H1 (cell line): ENCODE data around the gene PARD6A. TPM values are rescaled to one million over a fixed set of nuclear protein-coding genes. Genes with fewer than 3 reads are reported as not detected.

Experiments used
- CTCF ChIA-PET: fragments of 300-600 bp; sonication (Branson Sonifier 250); formaldehyde crosslinking; loops from one replicate; lab custom pipeline; 2021; ENCODE audit not compliant: partially characterized antibody; lab: Charles Lee
- POLR2A ChIA-PET: fragments of 300-600 bp; sonication (Branson Sonifier 250); formaldehyde crosslinking; loops from one replicate; lab custom pipeline; 2021; ENCODE audit warnings: inconsistent platforms; ENCODE audit not compliant: partially characterized antibody; lab: Charles Lee
- DNase-seq, 2 experiments: peaks; one replicate each; pipeline versions ENCODE4 v3.0.0 to v3.0.0-alpha.2; 2010 to 2022; ENCODE audit warnings: low spot score in 2 of 2, low read depth in 1 of 2, mixed read lengths in 1 of 2
- FAIRE-seq: peaks from 2 replicates; lab custom pipeline; 2011; peaks lifted over from hg19 to GRCh38; lab: Jason Lieb, UNC
- H2AFZ ChIP-seq: 2 replicates; pipeline ENCODE4 v1.8.1; 2012; ENCODE audit warnings: low read length, inconsistent platforms
- H2AK5ac ChIP-seq: 2 replicates; pipeline ENCODE4 v1.6.1; 2013; ENCODE audit warnings: low read depth, low read length
- H2BK120ac ChIP-seq: replicated peaks from 2 replicates; pipeline ENCODE3; 2013; ENCODE audit warnings: low read depth, low read length, inconsistent platforms
- H2BK12ac ChIP-seq: 2 replicates; pipeline ENCODE4 v1.6.1; 2013; ENCODE audit warnings: low read depth, low read length
- H2BK15ac ChIP-seq: 2 replicates; pipeline ENCODE4 v1.6.1; 2013; ENCODE audit warnings: low read length
- H2BK20ac ChIP-seq: 2 replicates; pipeline ENCODE4 v1.6.1; 2013; ENCODE audit warnings: low read length
- H2BK5ac ChIP-seq: 2 replicates; pipeline ENCODE4 v1.6.1; 2013; ENCODE audit warnings: low read depth, low read length
- H3K14ac ChIP-seq: 2 replicates; pipeline ENCODE4 v1.6.1; 2013; ENCODE audit warnings: inconsistent platforms; ENCODE audit not compliant: insufficient read length
- H3K18ac ChIP-seq: 2 replicates; pipeline ENCODE4 v1.6.1; 2013; ENCODE audit warnings: low read length; ENCODE audit errors: extremely low read depth
- H3K23ac ChIP-seq: 2 replicates; pipeline ENCODE4 v1.6.1; 2013; ENCODE audit warnings: inconsistent platforms; ENCODE audit not compliant: insufficient read length
- H3K23me2 ChIP-seq: 2 replicates; pipeline ENCODE4 v1.6.1; 2013; ENCODE audit warnings: low read depth, low read length
- H3K27ac ChIP-seq: 2 replicates; pipeline ENCODE4 v1.6.1; 2011; ENCODE audit warnings: low read depth, low read length, inconsistent platforms
- H3K27me3 ChIP-seq, 4 experiments: replicated peaks in 1 of 4; 1 replicate in 1 of 4; 2 replicates in 3 of 4; pipeline versions ENCODE4 v1.6.1 to v1.8.1; 2011 to 2013; ENCODE audit warnings: low read length in 3 of 4, mild to moderate bottlenecking in 3 of 4, inconsistent platforms in 2 of 4, mixed read lengths in 2 of 4, moderate library complexity in 1 of 4; ENCODE audit not compliant: control insufficient read depth in 3 of 4, insufficient read depth in 3 of 4; ENCODE audit errors: extremely low read depth in 1 of 4
- H3K36me3 ChIP-seq, 4 experiments: 2 replicates each; pipeline versions ENCODE4 v1.6.1 to v1.8.1; 2011 to 2013; ENCODE audit warnings: mild to moderate bottlenecking in 4 of 4, low read length in 3 of 4, moderate library complexity in 2 of 4, control low read depth in 1 of 4, inconsistent platforms in 1 of 4; ENCODE audit not compliant: insufficient read depth in 4 of 4, control insufficient read depth in 2 of 4
- H3K4ac ChIP-seq: replicated peaks from 2 replicates; pipeline ENCODE3; 2013; ENCODE audit warnings: low read length, low read depth, mixed read lengths, inconsistent platforms; ENCODE audit not compliant: insufficient read length
- H3K4me1 ChIP-seq, 4 experiments: replicated peaks in 1 of 4; 1 replicate in 1 of 4; 2 replicates in 3 of 4; pipeline versions ENCODE4 v1.6.1 to v1.8.1; 2011 to 2013; ENCODE audit warnings: low read length in 3 of 4, inconsistent platforms in 2 of 4, mixed read lengths in 1 of 4; ENCODE audit not compliant: insufficient read depth in 4 of 4, control insufficient read depth in 3 of 4
- H3K4me2 ChIP-seq, 2 experiments: 2 replicates each; pipeline versions ENCODE4 v1.6.1 to v1.8.1; 2011 to 2013; ENCODE audit warnings: low read depth in 2 of 2, low read length in 2 of 2, control low read depth in 1 of 2, inconsistent platforms in 1 of 2, mild to moderate bottlenecking in 1 of 2; ENCODE audit not compliant: insufficient read depth in 1 of 2
- H3K4me3 ChIP-seq, 4 experiments: fragments of 200-600, 300-600 bp in 1 of 4; sonication (generic), shearing (Covaris generic), sonication (Bioruptor Twin) in 1 of 4; 2 replicates each; pipeline versions ENCODE4 v1.5.1 to v1.8.1; 2011 to 2016; ENCODE audit warnings: low read length in 4 of 4, low read depth in 3 of 4, control low read depth in 2 of 4, inconsistent platforms in 2 of 4, mild to moderate bottlenecking in 2 of 4, mixed read lengths in 1 of 4, moderate library complexity in 1 of 4; ENCODE audit not compliant: insufficient read depth in 2 of 4; ENCODE audit errors: extremely low read depth in 1 of 4
- H3K56ac ChIP-seq: replicated peaks from 2 replicates; pipeline ENCODE3; 2013; ENCODE audit warnings: low read depth, mild to moderate bottlenecking, mixed read lengths, low read length, inconsistent platforms; ENCODE audit not compliant: insufficient read length
- H3K79me1 ChIP-seq: 2 replicates; pipeline ENCODE4 v1.6.1; 2013; ENCODE audit warnings: low read depth, low read length, control low read depth
- H3K79me2 ChIP-seq, 2 experiments: 2 replicates each; pipeline versions ENCODE4 v1.6.1 to v1.8.1; 2012 to 2013; ENCODE audit warnings: low read length in 2 of 2, mild to moderate bottlenecking in 2 of 2, inconsistent platforms in 1 of 2; ENCODE audit not compliant: insufficient read depth in 2 of 2, control insufficient read depth in 1 of 2
- H3K9ac ChIP-seq, 4 experiments: replicated peaks in 1 of 4; 1 replicate in 1 of 4; 2 replicates in 3 of 4; pipeline versions ENCODE4 v1.6.1 to v1.8.1; 2011 to 2013; ENCODE audit warnings: low read depth in 3 of 4, low read length in 3 of 4, control low read depth in 2 of 4, mild to moderate bottlenecking in 2 of 4, moderate library complexity in 2 of 4, inconsistent platforms in 1 of 4; ENCODE audit errors: extremely low read depth in 1 of 4
- H3K9me3 ChIP-seq, 2 experiments: 2 replicates each; pipeline versions ENCODE4 v1.6.1 to v1.8.1; 2012 to 2013; ENCODE audit warnings: mild to moderate bottlenecking in 2 of 2, moderate library complexity in 2 of 2, control low read depth in 1 of 2, inconsistent platforms in 1 of 2, low read depth in 1 of 2, low read length in 1 of 2, mixed read lengths in 1 of 2; ENCODE audit not compliant: insufficient read depth in 2 of 2
- H4K20me1 ChIP-seq, 2 experiments: replicated peaks in 1 of 2; 2 replicates each; pipeline versions ENCODE3 to v1.8.1; 2011 to 2013; ENCODE audit warnings: inconsistent platforms in 2 of 2, low read length in 2 of 2, mild to moderate bottlenecking in 1 of 2; ENCODE audit not compliant: insufficient read depth in 2 of 2, control insufficient read depth in 1 of 2
- H4K5ac ChIP-seq: 2 replicates; pipeline ENCODE4 v1.6.1; 2013; ENCODE audit warnings: low read length, low read depth, mixed read lengths, inconsistent platforms; ENCODE audit not compliant: insufficient read length
- H4K8ac ChIP-seq: 2 replicates; pipeline ENCODE4 v1.8.0; 2013; ENCODE audit warnings: mild to moderate bottlenecking, moderate library complexity, low read length, inconsistent platforms; ENCODE audit not compliant: insufficient read depth; ENCODE audit errors: extremely low read depth
- H4K91ac ChIP-seq: replicated peaks from 2 replicates; pipeline ENCODE3; 2013; ENCODE audit warnings: low read length, mixed read lengths, inconsistent platforms; ENCODE audit not compliant: insufficient read length
- BACH1 ChIP-seq: IDR thresholded peaks from 2 replicates; pipeline ENCODE4 v1.6.1; 2012; ENCODE audit warnings: low read length, improper control_type of control experiment
- BCL11A ChIP-seq, 2 experiments: IDR thresholded peaks; one replicate each; pipeline ENCODE4 v1.6.1; 2011; ENCODE audit warnings: low read depth in 2 of 2, low read length in 2 of 2, mild to moderate bottlenecking in 2 of 2
- CBX8 ChIP-seq: fragments of 300-800, 300-1000 bp; sonication (generic); IDR thresholded peaks from 2 replicates; pipeline ENCODE4 v1.7.1; 2016; ENCODE audit warnings: low read depth, low read length, borderline replicate concordance
- CHD2 ChIP-seq: IDR thresholded peaks from 2 replicates; pipeline ENCODE4 v1.6.1; 2012; ENCODE audit warnings: low read length, improper control_type of control experiment
- GTF2F1 ChIP-seq: IDR thresholded peaks from 2 replicates; pipeline ENCODE4 v1.6.1; 2012; ENCODE audit warnings: low read depth, low read length, improper control_type of control experiment, borderline replicate concordance
- PHF8 ChIP-seq: fragments of 200-600 bp; sonication (generic); conservative IDR thresholded peaks from 2 replicates; pipeline ENCODE4 v1.7.1; 2012; ENCODE audit warnings: low read depth, mild to moderate bottlenecking, inconsistent platforms, low read length, moderate library complexity
- SUZ12 ChIP-seq: fragments of 200-600 bp; sonication (generic); IDR thresholded peaks from 2 replicates; pipeline ENCODE4 v1.6.1; 2012; ENCODE audit warnings: mild to moderate bottlenecking, inconsistent platforms, low read length, moderate library complexity, mixed read lengths
- YY1 ChIP-seq: IDR thresholded peaks from 2 replicates; pipeline ENCODE4 v1.6.1; 2011; ENCODE audit warnings: low read depth, mild to moderate bottlenecking, low read length
- WGBS, 2 experiments: shearing (Covaris generic) in 1 of 2; methylation state at CpG; one replicate each; pipeline versions ENCODE4 v1.1.6 to v1.1.7; 2013 to 2015; ENCODE audit warnings: low lambda C conversion rate in 2 of 2, mixed read lengths in 2 of 2, inconsistent platforms in 1 of 2, low coverage in 1 of 2, missing lambda C conversion rate in 1 of 2; ENCODE audit not compliant: insufficient replicate concordance in 2 of 2, insufficient coverage in 1 of 2, insufficient read length in 1 of 2; ENCODE audit errors: extremely low coverage in 1 of 2, missing lambda C conversion rate in 1 of 2; 5-methylcytosine and 5-hydroxymethylcytosine counted together
- polyA plus RNA-seq, 7 experiments: library from polyadenylated mRNA; depleted of rRNA in 3 of 7; stranded (reverse) in 5 of 7; unstranded in 2 of 7; fragments of >200 nt in 5 of 7; fragments of 200-250 nt in 2 of 7; gene quantifications; 1 replicate in 5 of 7; 2 replicates in 1 of 7; 4 replicates in 1 of 7; pipeline versions ENCODE4 v1.2.1 to v1.2.3, GENCODE V29; 2011 to 2013; ENCODE audit warnings: missing spikeins in 2 of 7, mixed read lengths in 2 of 7
- total RNA-seq: library from RNA; stranded (reverse); fragmentation: NEBNext Ultra II Directional; extraction: Animal tissue kit (Norgen Biotek cat#: 25700); gene quantifications from 2 replicates; pipeline ENCODE4 v1.2.1, GENCODE V29; 2021
- TF ChIP-seq, protein P1 (sequence below): IDR thresholded peaks from 2 replicates; pipeline ENCODE4 v1.6.1; 2011; ENCODE audit warnings: low read depth, mild to moderate bottlenecking, low read length; ENCODE audit not compliant: insufficient read depth

PARD6A gene
- total and polyA plus RNA-seq, 2 of the 8 experiments (the other 6 are each of a cell fraction or from before 2014, with no cell fraction given), result 15.1 to 21.8 TPM

DNA sequence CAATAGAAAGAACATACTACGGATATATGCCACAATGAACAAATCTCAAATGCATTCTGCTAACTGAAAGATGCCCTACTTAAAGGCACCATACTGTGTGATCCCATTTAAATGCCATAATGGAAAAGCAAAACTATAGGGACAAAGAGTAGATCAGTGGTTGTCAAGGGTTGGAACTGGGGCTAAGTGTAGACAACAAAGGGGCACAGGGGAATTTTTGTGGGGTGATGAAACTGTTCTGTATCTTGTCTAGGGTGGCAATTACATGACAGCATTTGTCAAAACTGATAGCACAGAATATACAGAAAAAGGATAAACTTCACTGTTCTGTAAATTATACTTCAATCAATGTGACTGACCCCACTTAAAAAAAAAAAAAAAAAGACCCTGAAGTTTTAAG, 40.7 kb downstream of the PARD6A start:
- H3K4me3 ChIP-seq, result no peak overlapping the region
- ChIA-PET POLR2A (no interaction called here), CTCF (interaction anchor here (1.2 kb wide), 2 partner anchors 16 to 29 kb away, joined by 4 to 5 read pairs; no protein-coding TSS in a partner anchor)
- H3K9me3 ChIP-seq, result peaks cover 0 to 4% of the 10 kb centered on the region in 2 experiments; a peak in 1 of 4 replicates
- WGBS, 2 experiments, result 89% methylated on average over 1 of the region's 1 CpG; no CpG with 5 or more reads in 1 of the 2 experiments
- H3K79me1 ChIP-seq, result peaks cover 7% of the 10 kb centered on the region; the same call in 1 of the 2 replicates
- no peak overlapping the region for H2BK20ac ChIP-seq
- peaks cover 0 to 3% (median 0%) of the 10 kb centered on the region in 4 experiments; a peak in 1 of 8 replicates for H3K36me3 ChIP-seq
- no peaks in the 10 kb centered on the region for H3K23me2 ChIP-seq
- peaks cover 0 to 25% of the 10 kb centered on the region in 2 experiments; a peak in 2 of 4 replicates for H3K79me2 ChIP-seq
- no peak overlapping the region for H3K9ac ChIP-seq
- no peak overlapping the region for H3K4me2 ChIP-seq
- H3K27ac ChIP-seq, result no peak overlapping the region
- no peak overlapping the region for H3K4ac ChIP-seq
- no peak overlapping the region for H2BK120ac ChIP-seq
- no peak overlapping the region for H2AK5ac ChIP-seq
- no peak for FAIRE-seq
- H4K20me1 ChIP-seq, result peaks cover 0 to 5% of the 10 kb centered on the region in 2 experiments
- no peak overlapping the region for H2BK5ac ChIP-seq
- H3K23ac ChIP-seq, result no peak overlapping the region
- no peak overlapping the region for H3K18ac ChIP-seq
- H3K56ac ChIP-seq, result no peak overlapping the region
- DNase-seq, result no peak
- no peak overlapping the region for H4K91ac ChIP-seq
- no peak overlapping the region for H2AFZ ChIP-seq
- no peak overlapping the region for H4K8ac ChIP-seq
- H3K4me1 ChIP-seq, result peaks cover 0 to 3% (median 2%) of the 10 kb centered on the region in 4 experiments; a peak in 1 of 7 replicates
- H2BK15ac ChIP-seq, result no peak overlapping the region
- H2BK12ac ChIP-seq, result no peak overlapping the region
- no peaks in the 10 kb centered on the region for H3K27me3 ChIP-seq
- H3K14ac ChIP-seq, result no peak overlapping the region
- H4K5ac ChIP-seq, result no peak overlapping the region
- TF ChIP-seq, protein P1, sequence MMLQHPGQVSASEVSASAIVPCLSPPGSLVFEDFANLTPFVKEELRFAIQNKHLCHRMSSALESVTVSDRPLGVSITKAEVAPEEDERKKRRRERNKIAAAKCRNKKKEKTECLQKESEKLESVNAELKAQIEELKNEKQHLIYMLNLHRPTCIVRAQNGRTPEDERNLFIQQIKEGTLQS, result no peak
- TF ChIP-seq BACH1 (no peak), CBX8 (no peak), GTF2F1 (no peak), PHF8 (no peak), SUZ12 (no peak), BCL11A (IDR thresholded peaks at IDR 0.05; ENCODE audit: low read depth in 2 of 2, low read length in 2 of 2) (no peak), YY1 (no peak), CHD2 (no peak)
